Smooth muscle cell (in vitro differentiated cells): Measurements from ENCODE around the gene HTT. TPM values are rescaled to one million over a fixed set of nuclear protein-coding genes. Genes with fewer than 3 reads are reported as not detected.

Source experiments
- DNase-seq: peaks from one replicate; lab custom pipeline; 2025; ENCODE audit not compliant: unreplicated experiment; lab: John Stamatoyannopoulos, UW
- H2AFZ ChIP-seq: fragments of 200-600 bp; sonication (generic); 2 replicates; pipeline ENCODE4 v1.6.0; 2016; ENCODE audit warnings: antibody characterized with exemption, low read depth, mild to moderate bottlenecking
- H3F3A ChIP-seq: fragments of 200-600 bp; sonication (generic); 2 replicates; pipeline ENCODE4 v1.6.0; 2017; ENCODE audit warnings: antibody characterized with exemption, low read depth
- H3K27ac ChIP-seq: fragments of 200-600 bp; sonication (generic); 2 replicates; pipeline ENCODE4 v1.5.1; 2016; ENCODE audit warnings: low read depth, mild to moderate bottlenecking
- H3K27me3 ChIP-seq: fragments of 200-600 bp; sonication (generic); 2 replicates; pipeline ENCODE4 v1.6.1; 2016; ENCODE audit warnings: low read depth, mild to moderate bottlenecking
- H3K36me3 ChIP-seq: fragments of 200-600 bp; sonication (generic); 2 replicates; pipeline ENCODE4 v1.5.1; 2016; ENCODE audit warnings: low read depth
- H3K4me1 ChIP-seq: fragments of 200-600 bp; sonication (generic); 2 replicates; pipeline ENCODE4 v1.5.1; 2016; ENCODE audit warnings: low read depth
- H3K4me2 ChIP-seq: fragments of 200-600 bp; sonication (generic); 2 replicates; pipeline ENCODE4 v1.6.0; 2016; ENCODE audit warnings: mild to moderate bottlenecking
- H3K4me3 ChIP-seq: fragments of 200-600 bp; sonication (generic); 2 replicates; pipeline ENCODE4 v1.5.1; 2016; ENCODE audit warnings: mild to moderate bottlenecking
- H3K79me2 ChIP-seq: fragments of 200-600 bp; sonication (generic); 2 replicates; pipeline ENCODE4 v1.6.0; 2016; ENCODE audit warnings: low read depth, mild to moderate bottlenecking
- H3K9ac ChIP-seq: fragments of 200-600 bp; sonication (generic); 2 replicates; pipeline ENCODE4 v1.6.0; 2016; ENCODE audit warnings: low read depth
- H3K9me3 ChIP-seq: fragments of 200-600 bp; sonication (generic); replicated peaks from 2 replicates; pipeline ENCODE4 v1.5.1; 2016; ENCODE audit warnings: low read depth
- H4K20me1 ChIP-seq: fragments of 200-600 bp; sonication (generic); 2 replicates; pipeline ENCODE4 v1.6.0; 2016; ENCODE audit warnings: low read depth
- CTCF ChIP-seq: fragments of 200-600 bp; sonication (generic); IDR thresholded peaks from 2 replicates; pipeline ENCODE4 v1.5.1; 2017; ENCODE audit warnings: borderline replicate concordance, mild to moderate bottlenecking, antibody characterized with exemption; ENCODE audit not compliant: insufficient read depth, poor library complexity, severe bottlenecking
- WGBS: methylation state at CpG from one replicate; pipeline ENCODE4 v1.1.7; 2016; ENCODE audit warnings: low lambda C conversion rate; 5-methylcytosine and 5-hydroxymethylcytosine counted together
- polyA plus RNA-seq: library from polyadenylated mRNA; unstranded; fragments of >200 nt; fragmentation: Nextera tagmentation; extraction: Ambion mirVana; gene quantifications from 2 replicates; pipeline ENCODE4 v1.2.1, GENCODE V29; 2016
- total RNA-seq: library from RNA; depleted of rRNA; stranded (reverse); fragments of >200 nt; gene quantifications from 2 replicates; pipeline ENCODE4 v1.2.3, GENCODE V29; 2014

Gene HTT
- total and polyA plus RNA-seq, 2 experiments from 2014 or later, result 7.1 to 16.4 TPM

DNA sequence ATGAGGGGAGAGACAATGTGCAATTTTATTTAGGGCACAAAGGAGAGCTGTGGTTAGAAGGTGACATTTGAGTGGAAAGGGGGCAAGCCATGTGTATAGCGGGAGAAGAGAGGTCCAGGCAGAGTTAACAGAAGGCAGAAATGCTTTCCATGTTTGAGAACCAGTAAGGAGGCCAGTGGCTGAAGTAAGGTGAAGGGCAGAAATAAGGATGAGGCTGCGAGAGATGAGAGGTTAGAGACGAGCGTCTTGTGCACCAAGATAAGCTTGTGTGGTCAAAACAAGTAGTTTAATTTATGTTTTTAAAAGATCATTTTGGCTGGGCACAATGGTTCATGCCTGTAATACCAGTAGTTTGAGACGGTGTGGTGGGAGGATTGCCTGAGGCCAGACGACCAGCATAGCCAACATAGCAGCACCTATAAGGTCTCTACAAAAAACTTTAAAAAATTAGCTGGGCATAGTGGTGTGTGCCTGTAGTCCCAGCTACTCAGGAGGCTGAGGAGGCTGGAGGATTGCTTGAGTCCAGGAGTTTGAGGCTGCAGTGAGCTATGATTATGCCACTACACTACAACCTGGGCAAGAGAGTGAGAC lies 8.5 kb downstream of the HTT start:
- no peak for DNase-seq
- no peaks in the 10 kb centered on the region for H3K4me1 ChIP-seq
- H4K20me1 ChIP-seq, result peaks cover 99% of the 10 kb centered on the region
- WGBS, result 83% methylated on average over 6 of the region's 6 CpGs
- no peak overlapping the region for H2AFZ ChIP-seq
- no peak overlapping the region for H3K4me2 ChIP-seq
- no peaks in the 10 kb centered on the region for H3F3A ChIP-seq
- peaks cover 72% of the 10 kb centered on the region for H3K79me2 ChIP-seq
- no peaks in the 10 kb centered on the region for H3K27me3 ChIP-seq
- H3K9me3 ChIP-seq, result no peaks in the 10 kb centered on the region
- no peaks in the 10 kb centered on the region for H3K36me3 ChIP-seq
- no peak for TF ChIP-seq CTCF
- no peak overlapping the region for H3K9ac ChIP-seq
- no peak overlapping the region for H3K27ac ChIP-seq
- H3K4me3 ChIP-seq, result no peak overlapping the region

DNA sequence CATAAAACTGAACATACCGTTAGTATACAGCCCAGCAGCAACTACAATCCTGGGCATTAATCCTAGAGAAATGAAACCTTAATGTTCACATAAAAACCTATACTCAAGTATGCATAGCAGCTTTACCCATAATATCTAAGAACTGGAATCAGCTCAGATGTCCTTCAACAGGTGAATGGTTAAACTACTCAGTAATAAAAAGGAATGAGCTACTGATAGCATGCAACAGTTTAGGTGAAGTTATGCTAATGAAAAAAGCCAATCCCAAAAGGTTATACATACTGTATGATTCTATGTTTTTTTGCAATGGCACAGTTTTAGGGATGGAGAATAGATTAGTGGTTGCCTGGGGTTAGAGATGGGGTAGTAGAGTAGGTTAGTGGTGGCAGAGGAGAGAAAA lies 9.3 kb downstream of the HTT start:
- Histone ChIP-seq H3K4me3 (no peak overlapping the region), H3K4me2 (no peak overlapping the region), H3K9me3 (no peaks in the 10 kb centered on the region), H3K27ac (no peak overlapping the region), H3K36me3 (peaks cover 5% of the 10 kb centered on the region), H3K9ac (no peak overlapping the region), H3K4me1 (no peaks in the 10 kb centered on the region), H3K79me2 (peaks cover 65% of the 10 kb centered on the region), H4K20me1 (peaks cover 99% of the 10 kb centered on the region), H3K27me3 (no peaks in the 10 kb centered on the region), H3F3A (no peaks in the 10 kb centered on the region), H2AFZ (no peak overlapping the region)
- DNase-seq, result no peak
- no peak for TF ChIP-seq CTCF
- WGBS, result 90% methylated on average over 1 of the region's 1 CpG

DNA sequence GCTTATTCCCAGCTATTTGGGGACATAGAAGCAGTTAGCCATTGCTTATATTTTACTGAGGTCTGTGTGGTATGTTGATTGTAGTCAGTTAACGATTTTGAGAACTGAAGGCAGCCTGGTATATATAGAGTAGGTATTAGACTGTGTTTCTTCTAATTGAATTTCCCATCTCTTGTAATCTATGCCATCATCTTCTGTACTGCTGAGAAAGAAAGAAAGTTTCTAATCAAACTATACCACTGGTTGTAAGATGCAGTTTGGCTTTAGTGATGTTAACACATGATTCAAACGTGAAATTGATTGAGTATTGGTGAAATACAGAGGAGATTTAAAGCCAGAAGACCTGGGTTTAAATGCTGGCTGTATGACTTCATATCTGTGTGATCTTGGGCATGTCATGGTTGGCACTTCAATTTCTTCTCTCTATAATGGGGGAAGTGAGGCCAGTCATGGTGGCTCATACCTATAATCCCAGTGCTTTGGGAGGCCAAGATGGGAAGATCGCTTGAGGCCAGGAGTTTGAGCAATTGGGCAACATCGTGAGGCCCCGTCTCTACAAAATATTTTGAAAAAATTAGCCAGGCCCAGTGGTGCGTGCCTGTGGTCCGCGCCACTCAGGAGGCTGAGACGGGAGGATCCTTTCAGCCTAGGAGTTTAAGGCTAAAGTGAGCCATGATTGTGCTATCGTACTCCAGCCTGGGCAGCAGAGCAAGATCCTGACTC lies 11.6 kb downstream of the HTT start:
- peaks cover 6% of the 10 kb centered on the region for H3K36me3 ChIP-seq
- peaks cover 46% of the 10 kb centered on the region for H3K79me2 ChIP-seq
- DNase-seq, result no peak
- no peaks in the 10 kb centered on the region for H3K4me1 ChIP-seq
- H3K9me3 ChIP-seq, result no peaks in the 10 kb centered on the region
- H3K27me3 ChIP-seq, result no peaks in the 10 kb centered on the region
- no peak overlapping the region for H3K4me2 ChIP-seq
- H3K4me3 ChIP-seq, result no peak overlapping the region
- peaks cover 94% of the 10 kb centered on the region for H4K20me1 ChIP-seq
- no peak overlapping the region for H2AFZ ChIP-seq
- H3F3A ChIP-seq, result no peaks in the 10 kb centered on the region
- WGBS, result 93% methylated on average over 10 of the region's 10 CpGs
- no peak overlapping the region for H3K27ac ChIP-seq
- no peak for TF ChIP-seq CTCF
- H3K9ac ChIP-seq, result no peak overlapping the region
